CD4-positive, alpha-beta T cell treated with Interleukin-1 beta for 1 hour (primary cell): ENCODE results near the gene DENND1A.

Source experiments
- DNase-seq, 2 donors: peaks; one replicate each; pipeline ENCODE4 v3.0.0-alpha.2; 2020 to 2022

The DENND1A gene

GRCh38 chr9:123812984-123813383 is 116.9 kb downstream of the DENND1A start:
- DNase-seq: no peak

GRCh38 chr9:123807251-123807650 is 122.7 kb downstream of the DENND1A start:
- DNase-seq: no peak

GRCh38 chr9:123806829-123807228 is 123.1 kb downstream of the DENND1A start:
- DNase-seq: no peak

- DNase-seq: no peak
Observed at GRCh38 chr9:123798195-123798594, 131.7 kb downstream of the DENND1A start.

DNA sequence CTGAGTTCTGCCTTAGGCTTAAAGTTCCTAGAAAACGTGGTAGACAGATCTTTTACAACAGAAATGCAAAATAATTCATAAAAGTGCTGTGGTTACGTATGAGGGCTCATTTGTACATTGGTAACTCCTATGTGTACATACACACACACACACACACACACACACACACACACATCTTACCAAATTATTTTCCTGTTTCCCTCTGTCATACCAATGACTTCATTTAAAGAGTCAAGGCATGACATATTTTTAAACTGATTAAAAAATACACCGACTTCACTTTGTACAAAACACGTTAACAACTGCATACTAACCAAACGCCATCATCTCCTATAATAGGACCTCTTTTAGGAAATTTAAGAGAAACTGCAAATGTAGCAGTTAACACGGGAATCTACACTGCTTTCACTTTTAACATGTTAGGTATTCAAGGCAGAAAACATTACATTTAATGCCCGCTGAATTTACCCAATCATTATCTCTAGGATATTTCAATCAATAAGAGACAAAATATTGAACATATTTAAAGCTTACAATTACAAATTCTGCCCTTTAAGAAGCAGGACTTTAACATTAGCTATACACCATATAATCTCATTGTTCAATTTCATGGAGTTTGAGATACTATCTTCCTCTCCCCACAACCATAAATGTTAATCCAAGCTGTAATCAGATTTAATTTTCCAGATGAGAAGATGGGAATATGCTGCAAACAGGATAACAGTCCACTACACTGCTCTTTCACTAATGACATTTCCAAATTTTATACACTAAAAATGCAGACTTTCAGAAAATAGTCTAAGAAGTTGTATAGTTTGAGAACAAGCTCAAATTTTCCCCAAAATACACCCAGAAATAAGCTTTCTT is 133.1 kb downstream of the DENND1A start:
- no peak for DNase-seq

DNA sequence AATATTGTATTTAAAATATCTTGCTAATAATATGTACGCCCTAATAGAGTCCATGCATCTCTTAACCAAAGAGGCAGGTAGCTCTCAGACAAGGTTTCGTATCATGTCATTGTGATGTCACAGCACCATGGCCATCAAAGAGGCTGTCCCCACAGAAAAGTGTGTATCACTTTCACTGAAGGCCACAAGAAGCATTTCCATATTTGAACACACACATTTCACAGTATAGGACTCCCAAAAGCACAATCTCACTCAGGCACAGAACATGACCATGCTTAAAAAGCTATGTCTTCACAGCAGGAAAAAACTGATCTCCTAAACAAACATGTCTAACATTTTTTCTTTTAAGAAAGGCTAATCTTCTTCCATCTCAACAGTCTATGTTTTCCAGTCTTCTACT is 133.8 kb downstream of the DENND1A start:
- no peak for DNase-seq

- DNase-seq: no peak
Observed at GRCh38 chr9:123795336-123795735, 134.6 kb downstream of the DENND1A start.

DNA sequence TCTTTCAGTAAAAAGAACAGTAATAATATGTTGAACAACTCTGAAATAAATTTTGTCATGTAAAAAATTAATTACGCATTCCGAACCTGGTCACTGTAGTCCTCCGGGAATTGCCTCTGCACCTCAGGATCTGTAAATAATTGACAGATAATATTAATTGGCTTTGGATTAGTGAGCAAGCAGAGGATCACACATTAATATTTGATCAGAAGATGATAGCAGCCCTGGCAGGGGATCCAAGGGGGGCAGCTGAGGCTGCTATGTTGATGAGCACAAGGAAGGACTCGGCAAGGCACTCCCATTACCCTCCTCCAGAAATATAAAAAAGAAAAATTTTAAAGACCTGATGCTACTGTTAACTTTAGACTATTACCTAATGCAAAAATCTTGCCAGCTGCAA is 137.4 kb downstream of the DENND1A start:
- DNase-seq: no peak

DNA sequence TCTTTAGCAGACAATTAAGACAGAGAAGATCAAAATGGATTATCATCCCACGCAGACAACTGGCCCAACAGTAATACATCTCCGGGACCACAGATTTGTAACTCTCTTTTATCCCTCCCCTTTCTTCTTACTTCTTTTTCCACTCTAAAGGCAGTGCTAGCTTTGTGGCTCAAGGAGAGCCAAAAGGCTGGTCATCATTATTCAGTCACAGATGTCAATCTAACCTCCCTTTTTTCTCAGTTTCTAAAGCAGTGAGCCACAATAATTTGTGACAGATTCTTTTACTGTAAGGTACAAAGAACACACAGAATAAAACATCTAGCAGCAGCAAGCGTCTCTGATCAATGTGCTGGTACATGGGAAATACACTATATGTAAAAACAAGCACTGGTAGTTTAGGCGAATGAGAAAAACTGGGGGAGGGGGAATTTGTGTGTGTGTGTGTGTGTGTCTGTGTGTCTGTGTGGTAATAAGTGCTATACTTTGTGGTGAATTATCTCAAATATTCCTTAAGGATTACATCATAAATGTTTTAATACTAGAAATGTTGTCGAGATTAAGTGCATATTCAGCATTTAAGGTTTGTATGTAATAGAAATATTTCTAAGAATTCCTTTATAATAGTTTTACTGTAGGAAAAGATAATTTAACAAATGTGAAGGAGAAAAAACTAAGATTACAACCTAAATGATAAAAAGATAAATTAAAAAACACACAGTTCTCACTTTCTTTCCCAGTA is 140.2 kb downstream of the DENND1A start:
- no peak for DNase-seq

DNA sequence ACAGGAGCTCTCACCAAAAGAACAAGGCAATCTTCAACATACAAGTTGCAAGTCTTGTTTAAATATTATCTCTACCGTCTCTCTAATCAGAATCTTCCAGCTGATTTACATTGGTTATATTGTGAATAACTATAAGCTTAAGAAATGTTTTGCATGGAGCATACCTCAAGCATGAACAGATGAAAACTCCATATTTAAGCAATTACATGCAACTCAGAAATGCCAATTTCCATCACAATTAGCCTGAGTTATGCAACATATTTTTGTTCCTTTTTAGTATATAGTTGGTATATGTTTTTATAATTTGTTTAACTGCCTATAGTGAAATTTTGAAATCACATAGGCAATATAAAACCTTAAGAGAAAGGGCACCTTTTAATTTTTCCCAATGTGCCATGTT is 142.5 kb downstream of the DENND1A start:
- DNase-seq: no peak

GRCh38 chr9:123784518-123784917 is 145.4 kb downstream of the DENND1A start:
- DNase-seq: no peak

GRCh38 chr9:123778232-123778902 is 151.6 kb downstream of the DENND1A start:
- no peak for DNase-seq

GRCh38 chr9:123776708-123777537 is 153.0 kb downstream of the DENND1A start:
- no peak for DNase-seq

- DNase-seq: peak in 1 of 2 donors; percentile 8
Observed at GRCh38 chr9:123775289-123776284, 154.3 kb downstream of the DENND1A start.

- DNase-seq: no peak
Observed at GRCh38 chr9:123773783-123774182, 156.1 kb downstream of the DENND1A start.

GRCh38 chr9:123772967-123773366 is 157.0 kb downstream of the DENND1A start:
- DNase-seq: no peak

DNA sequence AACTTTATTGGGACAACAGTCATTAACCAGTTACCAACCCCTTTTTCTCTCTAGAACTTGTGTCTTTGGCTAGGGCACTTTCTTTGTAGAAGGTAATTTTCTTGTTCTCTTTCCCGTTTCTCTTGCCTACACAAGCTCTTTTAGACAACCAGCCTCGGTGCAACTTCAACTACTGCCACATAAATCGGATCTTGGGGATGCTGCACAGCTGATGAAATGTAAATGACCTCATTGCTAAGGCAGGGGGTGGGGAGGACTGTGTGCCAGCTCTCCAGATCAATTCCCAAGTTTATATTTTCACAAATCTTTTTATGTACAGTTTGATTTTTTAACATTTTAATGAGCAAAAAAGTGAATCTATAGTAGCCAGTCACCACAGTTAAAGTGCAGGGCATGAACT is 157.6 kb downstream of the DENND1A start:
- DNase-seq: no peak

GRCh38 chr9:123771690-123772089 is 158.2 kb downstream of the DENND1A start:
- DNase-seq: no peak

DNA sequence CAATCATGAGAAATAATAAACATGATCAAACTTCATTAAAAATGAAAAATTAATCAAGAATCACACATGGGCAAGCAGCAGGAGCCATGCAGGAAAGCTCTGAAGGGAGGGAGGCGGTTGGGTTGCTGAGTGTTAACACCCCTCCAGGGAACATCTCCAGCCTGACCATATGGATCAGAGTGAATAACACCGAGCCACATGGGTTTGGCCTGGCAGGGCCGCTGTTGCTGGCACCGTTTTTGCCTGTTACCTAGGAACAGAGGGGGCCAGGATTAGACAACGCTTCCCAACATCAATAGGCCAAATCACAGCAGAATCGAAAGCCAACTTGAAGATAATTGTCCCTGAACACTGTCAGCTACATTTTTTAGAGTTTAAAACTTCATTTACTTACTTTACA is 160.2 kb downstream of the DENND1A start:
- no peak for DNase-seq

DNA sequence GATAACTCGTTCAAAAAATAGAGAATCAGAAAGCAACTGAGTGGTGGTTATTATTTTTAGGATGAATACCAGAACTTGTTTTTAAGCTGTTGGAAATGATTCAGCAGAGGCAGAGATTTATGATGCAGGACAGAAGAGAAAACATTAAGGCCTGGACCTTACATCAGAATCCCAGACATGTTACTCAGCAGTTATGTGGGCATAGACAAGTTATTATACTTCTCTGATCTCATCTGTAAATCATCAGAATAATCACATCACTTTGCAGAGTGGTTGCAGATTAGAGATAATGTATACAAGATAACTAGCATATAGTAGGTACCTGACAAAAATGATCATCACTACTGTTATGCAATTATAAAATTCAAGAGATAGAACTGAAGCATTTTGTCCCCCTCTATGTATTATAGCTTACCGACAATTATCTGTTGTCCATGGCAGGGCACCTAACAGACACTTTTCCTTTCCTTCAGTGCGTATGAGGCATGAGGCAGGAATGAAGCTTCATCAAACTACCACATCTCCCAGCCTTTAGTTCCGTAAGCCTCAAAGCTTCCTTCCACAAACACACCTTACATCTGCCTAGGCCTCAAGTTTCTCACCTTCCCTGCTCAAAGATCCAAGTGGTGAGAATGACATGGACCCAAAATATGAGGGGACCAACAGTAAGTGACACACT is 165.9 kb downstream of the DENND1A start:
- no peak for DNase-seq
